ENCODE data around the gene EMB. TPM values are rescaled to one million over a fixed set of nuclear protein-coding genes. Genes with fewer than 3 reads are reported as not detected.

Gene EMB
- total and polyA plus RNA-seq, 9 of the 15 experiments (the other 6 are each of a cell fraction or from before 2014, with no cell fraction given), result 0.31 TPM; not detected in 8

DNA sequence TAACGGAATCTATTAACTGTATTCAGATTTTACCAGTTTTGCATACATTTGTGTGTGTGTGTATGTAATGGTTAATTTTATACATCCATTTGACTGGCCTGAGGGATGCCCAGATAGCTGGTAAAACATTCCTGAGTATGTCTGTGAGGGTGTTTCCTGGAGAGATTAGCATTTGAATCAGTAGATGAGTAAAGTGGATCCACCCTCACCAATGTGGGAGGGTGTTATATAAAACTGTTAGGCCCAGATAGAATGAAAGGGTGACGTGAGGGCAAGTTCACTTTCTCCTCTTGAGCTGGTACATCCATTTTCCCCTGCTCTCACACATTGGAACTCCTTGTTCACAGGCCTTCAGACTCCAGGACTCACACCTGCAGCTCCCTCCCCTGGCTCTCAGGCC is 88.7 kb downstream of the EMB start:
- H4K20me1 ChIP-seq (replicated peaks; ENCODE audit: control insufficient read depth, insufficient read depth, low read length), result no peaks in the 10 kb centered on the region
- intact Hi-C loops (cut with micrococcal nuclease), result no loop called here
- in situ Hi-C loops (cut with MboI), result no loop called here
- no peak for FAIRE-seq
- H3K9ac ChIP-seq (ENCODE audit: insufficient read depth in 1 of 2, low read depth in 2 of 2, low read length in 2 of 2), result no peak overlapping the region
- no peaks in the 10 kb centered on the region for H3K9me3 ChIP-seq (replicated peaks; ENCODE audit: control insufficient read depth, insufficient read depth, low read depth, low read length)
- no peaks in the 10 kb centered on the region for H3K79me2 ChIP-seq (ENCODE audit: control insufficient read depth, insufficient read depth, low read length)
- TF ChIP-seq PYGO2 (tag; IDR thresholded peaks at IDR 0.05), result no peak
- no peak for TF ChIP-seq NCOA6 (IDR thresholded peaks at IDR 0.05)
- TF ChIP-seq, protein P1, sequence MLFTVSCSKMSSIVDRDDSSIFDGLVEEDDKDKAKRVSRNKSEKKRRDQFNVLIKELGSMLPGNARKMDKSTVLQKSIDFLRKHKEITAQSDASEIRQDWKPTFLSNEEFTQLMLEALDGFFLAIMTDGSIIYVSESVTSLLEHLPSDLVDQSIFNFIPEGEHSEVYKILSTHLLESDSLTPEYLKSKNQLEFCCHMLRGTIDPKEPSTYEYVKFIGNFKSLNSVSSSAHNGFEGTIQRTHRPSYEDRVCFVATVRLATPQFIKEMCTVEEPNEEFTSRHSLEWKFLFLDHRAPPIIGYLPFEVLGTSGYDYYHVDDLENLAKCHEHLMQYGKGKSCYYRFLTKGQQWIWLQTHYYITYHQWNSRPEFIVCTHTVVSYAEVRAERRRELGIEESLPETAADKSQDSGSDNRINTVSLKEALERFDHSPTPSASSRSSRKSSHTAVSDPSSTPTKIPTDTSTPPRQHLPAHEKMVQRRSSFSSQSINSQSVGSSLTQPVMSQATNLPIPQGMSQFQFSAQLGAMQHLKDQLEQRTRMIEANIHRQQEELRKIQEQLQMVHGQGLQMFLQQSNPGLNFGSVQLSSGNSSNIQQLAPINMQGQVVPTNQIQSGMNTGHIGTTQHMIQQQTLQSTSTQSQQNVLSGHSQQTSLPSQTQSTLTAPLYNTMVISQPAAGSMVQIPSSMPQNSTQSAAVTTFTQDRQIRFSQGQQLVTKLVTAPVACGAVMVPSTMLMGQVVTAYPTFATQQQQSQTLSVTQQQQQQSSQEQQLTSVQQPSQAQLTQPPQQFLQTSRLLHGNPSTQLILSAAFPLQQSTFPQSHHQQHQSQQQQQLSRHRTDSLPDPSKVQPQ (CRISPR knock-in tag; IDR thresholded peaks at IDR 0.05; ENCODE audit: borderline replicate concordance), result no peak
- no peak for TF ChIP-seq TGIF2 (CRISPR knock-in tag; IDR thresholded peaks at IDR 0.05)
- WGBS (ENCODE audit: insufficient coverage, low coverage, missing lambda C conversion rate), result 0% methylated on average over 2 of the region's 2 CpGs
- H3K9me1 ChIP-seq (ENCODE audit: control insufficient read depth, insufficient read depth, low read length), result no peaks in the 10 kb centered on the region
- H3K27ac ChIP-seq (ENCODE audit: extremely low read depth, low read depth, low read length), result no peak overlapping the region
- no peak for DNase-seq (ENCODE audit: extremely low read depth in 1 of 4, low spot score in 3 of 4)
- no peaks in the 10 kb centered on the region for H3K27me3 ChIP-seq (ENCODE audit: control insufficient read depth in 2 of 2, insufficient read depth in 2 of 2, low read length in 2 of 2)
- POLR2A ChIA-PET, result no interaction called here
- no peaks in the 10 kb centered on the region for H3K36me3 ChIP-seq (ENCODE audit: control insufficient read depth, insufficient read depth, low read length)
- H3K4me2 ChIP-seq (ENCODE audit: insufficient read depth, low read length), result no peak overlapping the region
- BruUV-seq (replicated peaks), result no TSS peak
- ATAC-seq, result no peak
- H3K4me3 ChIP-seq, result no peak overlapping the region
- no peaks in the 10 kb centered on the region for H3K4me1 ChIP-seq (replicated peaks in 1 of 2; ENCODE audit: control insufficient read depth in 2 of 2, insufficient read depth in 2 of 2, low read length in 2 of 2)
- H2AFZ ChIP-seq (ENCODE audit: low read depth, low read length), result no peak overlapping the region
- CTCF ChIA-PET (ENCODE audit: low intra/inter-chr PET ratio), result no interaction called here

Other genes with a start within 250 kb of the EMB start
- gene PARP8, start 225.3 kb upstream of the EMB start, total RNA-seq (2014; rRNA removed), result not detected in 2 replicates
- not detected in 2 replicates for gene PARP8, start 225.3 kb upstream of the EMB start, total RNA-seq (2014; rRNA removed; fragmentation: Illumina TruSeq; extraction: Trizol)
- 0.11 TPM in 1 of 2 replicates, not detected in the other for gene PARP8, start 225.3 kb upstream of the EMB start, total RNA-seq (2015; rRNA removed; fragmentation: Illumina TruSeq; extraction: Trizol)
- 0.31 TPM in 2 replicates for gene PARP8, start 225.3 kb upstream of the EMB start, total RNA-seq (2021)
- gene PARP8, start 225.3 kb upstream of the EMB start, polyA plus RNA-seq (2011; rRNA removed), result not detected in 2 replicates
- gene PARP8, start 225.3 kb upstream of the EMB start, polyA plus RNA-seq (2014; fragmentation: Illumina TruSeq; extraction: Trizol), result not detected in 2 replicates
- gene PARP8, start 225.3 kb upstream of the EMB start, polyA plus RNA-seq (2014; fragmentation: Nextera tagmentation; extraction: Ambion mirVana), result under 1 TPM in 1 of 2 experiments, not detected in 1; 0.03 TPM
- gene PARP8, start 225.3 kb upstream of the EMB start, polyA plus RNA-seq (2014; rRNA removed), result not detected in 2 replicates

Data from K562 (cell line).